Esophagus muscularis mucosa (tissue), 4 donors: ENCODE data around the gene AP3S2. TPM values are rescaled to one million over a fixed set of nuclear protein-coding genes. Genes with fewer than 3 reads are reported as not detected.

Experiments
- DNase-seq: peaks from one replicate; pipeline ENCODE4 v3.0.0-alpha.2; 2017; ENCODE audit errors: extremely low spot score
- H3K27ac ChIP-seq, 4 donors: fragments of 200-600 bp; sonication (generic); replicated peaks in 1 of 4; 1 replicate in 3 of 4; 2 replicates in 1 of 4; pipeline ENCODE4 v1.5.1; 2016 to 2019; ENCODE audit warnings: mild to moderate bottlenecking in 1 of 4
- H3K27me3 ChIP-seq, 4 donors: fragments of 200-600 bp; sonication (generic); one replicate each; pipeline versions ENCODE4 v1.5.1 to v1.6.0; 2016 to 2019
- H3K36me3 ChIP-seq, 4 donors: fragments of 200-600 bp; sonication (generic); one replicate each; pipeline ENCODE4 v1.5.1; 2016 to 2019
- H3K4me1 ChIP-seq, 4 donors: fragments of 200-600 bp; sonication (generic); one replicate each; pipeline ENCODE4 v1.5.1; 2016 to 2019
- H3K4me3 ChIP-seq, 4 donors: fragments of 200-600 bp; sonication (generic); 1 replicate in 2 of 4; 2 replicates in 2 of 4; pipeline ENCODE4 v1.5.1; 2016 to 2019; ENCODE audit warnings: mild to moderate bottlenecking in 4 of 4, moderate library complexity in 1 of 4
- H3K9me3 ChIP-seq, 4 donors: fragments of 200-600 bp; sonication (generic); 1 replicate in 3 of 4; 2 replicates in 1 of 4; pipeline ENCODE4 v1.5.1; 2016 to 2019
- CTCF ChIP-seq, 3 experiments: fragments of 200-600 bp in 2 of 3; fragments of 450-650 bp in 1 of 3; sonication (generic) in 2 of 3; IDR thresholded peaks; one replicate each; pipeline ENCODE4 v1.5.1; 2017 to 2019; ENCODE audit warnings: antibody characterized with exemption in 3 of 3, mild to moderate bottlenecking in 2 of 3, moderate library complexity in 1 of 3
- EP300 ChIP-seq: sonication (generic); formaldehyde crosslinking; IDR thresholded peaks from one replicate; pipeline ENCODE4 v1.6.1; 2017; ENCODE audit warnings: antibody characterized with exemption
- POLR2A ChIP-seq: fragments of 450-650 bp; IDR thresholded peaks from one replicate; pipeline ENCODE4 v1.6.1; 2017; ENCODE audit warnings: antibody characterized with exemption, moderate library complexity, mild to moderate bottlenecking, low read depth
- POLR2AphosphoS5 ChIP-seq, 2 donors: sonication (generic); formaldehyde crosslinking; IDR thresholded peaks; one replicate each; pipeline ENCODE4 v1.6.1; 2017; ENCODE audit warnings: antibody characterized with exemption in 2 of 2
- WGBS: methylation state at CpG from one replicate; pipeline ENCODE4 v1.1.5; 2018; 5-methylcytosine and 5-hydroxymethylcytosine counted together
- intact Hi-C: fragments of 100-400 bp; cut with DNase I; formaldehyde crosslinking; loops from one replicate; pipeline ENCODE4 v1.15.1; 2023
- total RNA-seq, 4 donors: library from RNA; depleted of rRNA; stranded (reverse); fragments of >200 nt; gene quantifications; one replicate each; pipeline versions ENCODE4 v1.1.0 to v1.2.1, GENCODE V29; 2016

Gene AP3S2
- total RNA-seq, 4 donors from 2014 or later, result 26.8 to 43.2 (median 37.3) TPM

DNA sequence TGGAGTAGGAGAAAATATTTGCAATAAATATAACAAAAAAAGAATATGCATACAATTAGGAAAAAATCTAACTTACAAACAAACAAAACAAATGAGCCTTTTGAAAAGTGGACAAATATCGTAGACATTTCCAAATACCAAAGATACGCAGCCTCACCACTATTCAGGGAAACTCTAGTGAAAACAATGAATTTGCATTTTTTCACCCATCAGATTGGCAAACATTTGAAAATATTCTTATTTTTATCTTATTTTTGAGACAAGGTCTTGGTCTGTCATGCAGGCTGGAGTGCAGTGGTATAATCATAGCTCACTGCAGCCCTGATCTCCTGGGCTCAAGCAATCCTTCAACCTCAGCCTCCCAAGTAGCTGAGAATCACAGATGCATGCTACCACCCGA is 15.5 kb downstream of the AP3S2 start:
- no peak overlapping the region for H3K27ac ChIP-seq
- H3K9me3 ChIP-seq, result no peaks in the 10 kb centered on the region
- intact Hi-C loops, result loop anchor here (10.0 kb wide), 1 partner anchor 234 kb away; no protein-coding TSS in a partner anchor
- H3K4me1 ChIP-seq, result peaks cover 0 to 7% (median 4%) of the 10 kb centered on the region in 4 donors
- no peak overlapping the region for H3K4me3 ChIP-seq
- no peak for DNase-seq
- no peaks in the 10 kb centered on the region for H3K27me3 ChIP-seq
- TF ChIP-seq POLR2AphosphoS5 (IDR thresholded peaks at IDR 0.05) (no peak), EP300 (no peak), CTCF (IDR thresholded peaks at IDR 0.05) (no peak), POLR2A (no peak)
- 64% methylated on average over 3 of the region's 3 CpGs for WGBS
- H3K36me3 ChIP-seq, result peaks cover 18 to 84% (median 42%) of the 10 kb centered on the region in 4 donors

GRCh38 chr15:89877083-89877425 is 16.7 kb downstream of the AP3S2 start:
- Histone ChIP-seq H3K4me3 (no peak overlapping the region), H3K27ac (no peak overlapping the region), H3K36me3 (peaks cover 16 to 76% (median 41%) of the 10 kb centered on the region in 4 donors), H3K9me3 (no peaks in the 10 kb centered on the region), H3K4me1 (peaks cover 0 to 7% (median 4%) of the 10 kb centered on the region in 4 donors), H3K27me3 (no peaks in the 10 kb centered on the region)
- intact Hi-C loops, result loop anchor here (10.0 kb wide), 1 partner anchor 232 kb away; no protein-coding TSS in a partner anchor
- TF ChIP-seq POLR2AphosphoS5 (IDR thresholded peaks at IDR 0.05) (no peak), POLR2A (no peak), CTCF (IDR thresholded peaks at IDR 0.05) (no peak), EP300 (no peak)
- DNase-seq, result no peak
- WGBS, result 58% methylated on average over 2 of the region's 2 CpGs

DNA sequence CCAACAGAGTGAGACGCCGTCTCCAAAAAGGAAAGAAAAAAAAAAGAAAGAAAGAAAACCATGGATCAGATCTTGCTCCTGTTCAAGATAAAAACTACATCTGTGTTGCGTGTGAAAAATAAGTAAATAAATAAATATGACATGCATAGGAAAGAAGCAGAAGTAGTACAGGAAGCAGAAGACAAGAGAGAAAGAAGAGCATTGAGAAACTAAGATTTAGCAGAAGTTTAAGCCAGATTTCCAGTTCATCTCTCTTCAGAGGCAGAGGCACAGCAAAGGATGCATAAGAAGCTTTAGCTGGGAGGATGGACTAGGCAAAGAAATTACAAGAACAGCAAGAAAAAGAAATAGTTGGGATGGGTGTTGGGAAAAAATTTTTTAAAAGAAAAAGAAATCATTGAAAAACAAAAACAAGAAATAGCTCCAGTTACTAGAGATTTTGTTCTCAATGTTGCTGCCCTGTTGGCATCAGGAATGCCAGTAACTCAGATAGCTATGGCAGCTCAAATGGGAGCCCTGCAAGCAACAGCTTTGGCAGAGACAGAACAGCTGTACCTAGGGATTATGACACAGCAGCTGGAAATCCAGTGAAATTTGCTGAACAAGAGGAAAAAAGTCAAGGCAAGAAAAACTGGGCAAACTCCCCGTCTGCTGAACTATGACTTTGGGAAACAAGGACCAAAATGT is 17.3 kb downstream of the AP3S2 start:
- Histone ChIP-seq H3K27ac (no peak overlapping the region), H3K9me3 (no peaks in the 10 kb centered on the region), H3K4me3 (no peak overlapping the region), H3K4me1 (peaks cover 0 to 7% (median 4%) of the 10 kb centered on the region in 4 donors), H3K36me3 (peaks cover 16 to 75% (median 43%) of the 10 kb centered on the region in 4 donors), H3K27me3 (no peaks in the 10 kb centered on the region)
- no peak for DNase-seq
- intact Hi-C loops, result loop anchor here (10.0 kb wide), 1 partner anchor 232 kb away; no protein-coding TSS in a partner anchor
- 77% methylated on average over 4 of the region's 4 CpGs for WGBS
- no peak for TF ChIP-seq POLR2A
- no peak for TF ChIP-seq CTCF (IDR thresholded peaks at IDR 0.05)
- TF ChIP-seq EP300, result no peak
- TF ChIP-seq POLR2AphosphoS5 (IDR thresholded peaks at IDR 0.05), result no peak

DNA sequence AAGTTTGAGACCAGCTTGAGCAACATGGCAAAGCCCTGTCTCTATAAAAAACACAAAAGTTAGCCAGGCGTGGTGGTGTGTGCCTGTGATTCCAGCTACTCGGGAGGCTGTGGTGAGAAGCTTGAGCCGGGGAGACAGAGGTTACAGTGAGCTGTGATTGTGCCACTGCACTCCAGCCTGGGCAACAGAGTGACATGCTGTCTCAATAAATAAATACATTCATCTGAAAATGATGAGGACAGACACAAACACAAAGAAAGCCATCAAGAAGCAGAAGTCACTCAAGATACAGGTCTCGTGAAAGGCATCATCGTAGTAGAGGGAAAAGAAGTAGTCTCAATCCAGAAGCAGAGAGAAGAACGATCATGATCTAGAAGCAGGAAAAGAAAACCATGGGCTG is 18.1 kb downstream of the AP3S2 start:
- Histone ChIP-seq H3K27me3 (no peaks in the 10 kb centered on the region), H3K4me3 (no peak overlapping the region), H3K27ac (no peak overlapping the region), H3K36me3 (peaks cover 18 to 75% (median 47%) of the 10 kb centered on the region in 4 donors), H3K9me3 (no peaks in the 10 kb centered on the region), H3K4me1 (peaks cover 0 to 9% (median 5%) of the 10 kb centered on the region in 4 donors)
- 85% methylated on average over 6 of the region's 6 CpGs for WGBS
- DNase-seq, result no peak
- no peak for TF ChIP-seq POLR2AphosphoS5 (IDR thresholded peaks at IDR 0.05)
- no peak for TF ChIP-seq POLR2A
- no peak for TF ChIP-seq CTCF (IDR thresholded peaks at IDR 0.05)
- TF ChIP-seq EP300, result no peak
- intact Hi-C loops, result loop anchor here (2.0 to 10.0 kb wide), 2 partner anchors 115 to 231 kb away; no protein-coding TSS in a partner anchor
